Fibroblast of skin of right quadriceps (primary cell): ENCODE data around the gene COL19A1.
"Not testable (repeated sequence)": the region's sequence is repeated elsewhere in the genome, so short reads cannot be mapped to it uniquely, and the experiment has no call there.

ENCODE experiments used
- DNase-seq: peaks from one replicate; pipeline ENCODE4 v3.0.0-alpha.2; 2013

COL19A1 gene

GRCh38 chr6:69866770-69867638 lies 648 bp downstream of the COL19A1 start:
- DNase-seq: peak; percentile 42

GRCh38 chr6:69867639-69867976 lies 1.3 kb downstream of the COL19A1 start:
- DNase-seq: no peak

- DNase-seq: no peak
Measured at GRCh38 chr6:69868252-69868804, 2.0 kb downstream of the COL19A1 start.

GRCh38 chr6:69868961-69869360 lies 2.6 kb downstream of the COL19A1 start:
- DNase-seq: no peak

GRCh38 chr6:69871107-69871506 lies 4.8 kb downstream of the COL19A1 start:
- DNase-seq: no peak

- DNase-seq: no peak
Measured at GRCh38 chr6:69873291-69873690, 6.9 kb downstream of the COL19A1 start.

GRCh38 chr6:69875715-69876114 lies 9.4 kb downstream of the COL19A1 start:
- no peak for DNase-seq

GRCh38 chr6:69878795-69879194 lies 12.4 kb downstream of the COL19A1 start:
- DNase-seq: no peak

GRCh38 chr6:69880601-69881000 lies 14.2 kb downstream of the COL19A1 start:
- DNase-seq: no peak

- no peak for DNase-seq
Measured at GRCh38 chr6:69881322-69882151, 15.2 kb downstream of the COL19A1 start.

- DNase-seq: no peak
Measured at GRCh38 chr6:69883551-69883950, 17.2 kb downstream of the COL19A1 start.

- DNase-seq: no peak
Measured at GRCh38 chr6:69884231-69884630, 17.9 kb downstream of the COL19A1 start.

GRCh38 chr6:69887026-69887425 lies 20.7 kb downstream of the COL19A1 start:
- peak; percentile 3 for DNase-seq

GRCh38 chr6:69887714-69888345 lies 21.5 kb downstream of the COL19A1 start:
- no peak for DNase-seq

GRCh38 chr6:69888482-69889233 lies 22.3 kb downstream of the COL19A1 start:
- no peak for DNase-seq

GRCh38 chr6:69889234-69889974 lies 23.0 kb downstream of the COL19A1 start:
- not testable (repeated sequence) for DNase-seq

GRCh38 chr6:69892561-69892960 lies 26.2 kb downstream of the COL19A1 start:
- DNase-seq: not testable (repeated sequence)

GRCh38 chr6:69893266-69893665 lies 26.9 kb downstream of the COL19A1 start:
- not testable (repeated sequence) for DNase-seq

GRCh38 chr6:69894578-69895347 lies 28.4 kb downstream of the COL19A1 start:
- DNase-seq: peak; percentile 76

- no peak for DNase-seq
Measured at GRCh38 chr6:69895396-69895795, 29.0 kb downstream of the COL19A1 start.

- no peak for DNase-seq
Measured at GRCh38 chr6:69900869-69901268, 34.5 kb downstream of the COL19A1 start.
